Caco-2 (cell line): ENCODE data around the gene ZNF48. TPM values are rescaled to one million over a fixed set of nuclear protein-coding genes. Genes with fewer than 3 reads are reported as not detected.

Experiments
- BruUV-seq: library from RNA; stranded (reverse); fragments of 400-500 nt; replicated peaks from 2 replicates; lab custom pipeline; 2021; lab: Mats Ljungman, UMichigan
- CTCF ChIA-PET: fragments of 300-600 bp; sonication (Branson Sonifier 250); formaldehyde crosslinking; loops from one replicate; lab custom pipeline; 2022; ENCODE audit warnings: antibody characterized with exemption; lab: Charles Lee
- POLR2A ChIA-PET: fragments of 300-600 bp; sonication (Branson Sonifier 250); formaldehyde crosslinking; loops from one replicate; lab custom pipeline; 2022; ENCODE audit warnings: antibody characterized with exemption; lab: Charles Lee
- DNase-seq, 2 experiments: peaks; one replicate each; pipeline versions ENCODE4 v3.0.0 to v3.0.0-alpha.2; 2020 to 2022
- H3K27me3 ChIP-seq: replicated peaks from 2 replicates; pipeline ENCODE4 v1.6.0; 2011; ENCODE audit warnings: low read length; ENCODE audit not compliant: control insufficient read depth, insufficient read depth
- H3K36me3 ChIP-seq: 2 replicates; pipeline ENCODE4 v1.5.1; 2011; ENCODE audit warnings: low read length; ENCODE audit not compliant: control insufficient read depth, insufficient read depth
- H3K4me1 ChIP-seq: fragments of 250-450 bp; sonication (Bioruptor Pico); 2 replicates; pipeline ENCODE4 v1.5.1; 2020; ENCODE audit warnings: mild to moderate bottlenecking
- H3K4me3 ChIP-seq: 2 replicates; pipeline ENCODE4 v1.5.1; 2011; ENCODE audit warnings: low read depth, mild to moderate bottlenecking, control low read depth, low read length
- H3K9me3 ChIP-seq: fragments of 250-450 bp; sonication (Bioruptor Pico); 2 replicates; pipeline ENCODE4 v1.5.1; 2020; ENCODE audit warnings: mild to moderate bottlenecking, moderate library complexity
- H3K27ac Mint-ChIP-seq: one replicate; pipeline ENCODE4 v1.8.0; 2022; ENCODE audit warnings: mixed read lengths; ENCODE audit not compliant: unreplicated experiment
- H3K27me3 Mint-ChIP-seq: one replicate; pipeline ENCODE4 v1.8.0; 2022; ENCODE audit warnings: mixed read lengths; ENCODE audit not compliant: insufficient read depth, unreplicated experiment
- H3K36me3 Mint-ChIP-seq: one replicate; pipeline ENCODE4 v1.8.0; 2022; ENCODE audit warnings: mild to moderate bottlenecking, mixed read lengths; ENCODE audit not compliant: insufficient read depth, unreplicated experiment
- H3K4me1 Mint-ChIP-seq: one replicate; pipeline ENCODE4 v1.8.0; 2022; ENCODE audit warnings: low read depth, mixed read lengths; ENCODE audit not compliant: unreplicated experiment
- H3K4me3 Mint-ChIP-seq: one replicate; pipeline ENCODE4 v1.8.0; 2022; ENCODE audit warnings: mild to moderate bottlenecking, moderate library complexity, mixed read lengths; ENCODE audit not compliant: unreplicated experiment
- H3K9me3 Mint-ChIP-seq: one replicate; pipeline ENCODE4 v1.8.0; 2022; ENCODE audit warnings: mixed read lengths; ENCODE audit not compliant: unreplicated experiment
- CTCF ChIP-seq, 2 experiments: fragments of 200-600 bp in 1 of 2; IDR thresholded peaks; 1 replicate in 1 of 2; 2 replicates in 1 of 2; pipeline versions ENCODE4 v1.5.1 to v1.8.0; 2011 to 2022; ENCODE audit warnings: antibody characterized with exemption in 1 of 2, control low read depth in 1 of 2, inconsistent platforms in 1 of 2, low read depth in 1 of 2, low read length in 1 of 2, mild to moderate bottlenecking in 1 of 2, moderate library complexity in 1 of 2; ENCODE audit not compliant: insufficient read depth in 1 of 2, severe bottlenecking in 1 of 2, unreplicated experiment in 1 of 2
- intact Hi-C: fragments of 100-400 bp; cut with micrococcal nuclease; formaldehyde crosslinking; loops from one replicate; pipeline ENCODE4 v1.10.0; 2022; ENCODE audit not compliant: unreplicated experiment
- total RNA-seq: library from RNA; stranded (reverse); gene quantifications from 2 replicates; pipeline ENCODE4 v1.2.3, GENCODE V29; 2022

The ZNF48 gene
- total RNA-seq, 1 experiment from 2014 or later, result 13.4 TPM

GRCh38 chr16:30382111-30382881, 12.9 kb upstream of the ZNF48 start, which contains the start of gene SEPTIN1:
TSS of gene SEPTIN1 (minus strand) at chr16:30382561. CDS start at chr16:30382542, 19 bp downstream.
- ChIA-PET CTCF (interaction anchor here (1.5 kb wide), 1 partner anchor 12 kb away, joined by 3 read pairs; the partner anchor contains the start of gene TBC1D10B), POLR2A (interaction anchor here (1.1 kb wide), 2 partner anchors 12 to 20 kb away, joined by 3 to 4 read pairs; no protein-coding TSS in a partner anchor)
- H3K27me3 ChIP-seq, result no peaks in the 10 kb centered on the region
- Mint-ChIP-seq H3K36me3 (peaks cover 22% of the 10 kb centered on the region), H3K4me1 (peaks cover 13% of the 10 kb centered on the region), H3K27ac (no peak within 1 kb of the TSS), H3K4me3 (no peak within 1 kb of the TSS), H3K27me3 (no peaks in the 10 kb centered on the region), H3K9me3 (no peaks in the 10 kb centered on the region)
- H3K9me3 ChIP-seq, result no peaks in the 10 kb centered on the region
- no peaks in the 10 kb centered on the region for H3K36me3 ChIP-seq
- H3K4me3 ChIP-seq, result no peak within 1 kb of the TSS
- BruUV-seq, result no TSS peak
- DNase-seq, result no peak
- TF ChIP-seq CTCF (IDR thresholded peaks at IDR 0.05; ENCODE audit: insufficient read depth in 1 of 2, low read depth in 1 of 2, low read length in 1 of 2, severe bottlenecking in 1 of 2, unreplicated experiment in 1 of 2), result no peak
- peaks cover under 1% of the 10 kb centered on the region; the same call in 1 of the 2 replicates for H3K4me1 ChIP-seq
- intact Hi-C loops, result no loop called here

- Histone ChIP-seq H3K4me3 (no peak overlapping the region), H3K4me1 (no peaks in the 10 kb centered on the region), H3K27me3 (no peaks in the 10 kb centered on the region), H3K9me3 (no peaks in the 10 kb centered on the region), H3K36me3 (no peaks in the 10 kb centered on the region)
- Mint-ChIP-seq H3K4me3 (no peak overlapping the region), H3K4me1 (peaks cover 13% of the 10 kb centered on the region), H3K27ac (no peak overlapping the region), H3K9me3 (no peaks in the 10 kb centered on the region), H3K36me3 (peaks cover 10% of the 10 kb centered on the region), H3K27me3 (no peaks in the 10 kb centered on the region)
- DNase-seq, result no peak
- TF ChIP-seq CTCF (IDR thresholded peaks at IDR 0.05; ENCODE audit: insufficient read depth in 1 of 2, low read depth in 1 of 2, low read length in 1 of 2, severe bottlenecking in 1 of 2, unreplicated experiment in 1 of 2), result no peak
- ChIA-PET CTCF (no interaction called here), POLR2A (no interaction called here)
- intact Hi-C loops, result no loop called here
- no TSS peak for BruUV-seq
These were observed 11.7 kb upstream of the ZNF48 start for GRCh38 chr16:30383521-30383920.

- Mint-ChIP-seq H3K27ac (peak overlapping the region; percentile 46), H3K27me3 (no peaks in the 10 kb centered on the region), H3K4me3 (peak overlapping the region; percentile 82), H3K4me1 (peaks cover 19% of the 10 kb centered on the region), H3K36me3 (peaks cover 5% of the 10 kb centered on the region), H3K9me3 (no peaks in the 10 kb centered on the region)
- TF ChIP-seq CTCF (IDR thresholded peaks at IDR 0.05; ENCODE audit: insufficient read depth in 1 of 2, low read depth in 1 of 2, low read length in 1 of 2, severe bottlenecking in 1 of 2, unreplicated experiment in 1 of 2), result no peak
- peaks cover 3% of the 10 kb centered on the region; the same call in 1 of the 2 replicates for H3K4me1 ChIP-seq
- H3K9me3 ChIP-seq, result no peaks in the 10 kb centered on the region
- ChIA-PET CTCF (interaction anchor here (0.6 to 2.3 kb wide), 10 partner anchors 12 to 774 kb away, joined by 4 to 27 read pairs (median 10); partner anchors contain the start of genes CD2BP2, DCTPP1, TBC1D10B and ZNF771), POLR2A (interaction anchor here (1.0 to 2.6 kb wide), 6 partner anchors 13 to 264 kb away, joined by 3 to 20 read pairs (median 8); partner anchors contain the start of genes DCTPP1, TBC1D10B and ZNF771)
- DNase-seq, result no peak
- intact Hi-C loops, result loop anchor here (1.0 to 2.0 kb wide), 2 partner anchors 15 to 16 kb away; no protein-coding TSS in a partner anchor
- BruUV-seq, result no TSS peak
- no peaks in the 10 kb centered on the region for H3K27me3 ChIP-seq
- peak overlapping the region; percentile 88 for H3K4me3 ChIP-seq
- no peaks in the 10 kb centered on the region for H3K36me3 ChIP-seq
These were observed 547 bp upstream of the ZNF48 start for GRCh38 chr16:30394592-30395154.
